Endothelial cell of umbilical vein (primary cell): Measurements from ENCODE around the gene LRP1B.

ENCODE experiments used
- CTCF ChIP-seq, 2 donors: IDR thresholded peaks; 1 replicate in 1 of 2; 2 replicates in 1 of 2; pipeline ENCODE4 v1.5.1; 2011; ENCODE audit warnings: low read length in 2 of 2, mild to moderate bottlenecking in 2 of 2, moderate library complexity in 2 of 2, control low read depth in 1 of 2, inconsistent platforms in 1 of 2, low read depth in 1 of 2; ENCODE audit not compliant: insufficient read depth in 1 of 2; ENCODE audit errors: extremely low read depth in 1 of 2
- EZH2 ChIP-seq: IDR thresholded peaks from 2 replicates; pipeline ENCODE4 v1.6.1; 2012; ENCODE audit warnings: borderline replicate concordance, low read depth, mild to moderate bottlenecking, moderate library complexity, low read length, inconsistent platforms; ENCODE audit not compliant: severe bottlenecking
- FOS ChIP-seq: IDR thresholded peaks from 2 replicates; pipeline ENCODE4 v1.6.1; 2011; ENCODE audit warnings: mild to moderate bottlenecking, low read length, moderate library complexity, borderline replicate concordance; ENCODE audit not compliant: insufficient read depth
- GATA2 ChIP-seq: IDR thresholded peaks from 2 replicates; pipeline ENCODE4 v1.7.0; 2011; ENCODE audit warnings: low read depth, mild to moderate bottlenecking, moderate library complexity, mixed read lengths, low read length; ENCODE audit not compliant: insufficient read length, insufficient read depth
- JUN ChIP-seq: IDR thresholded peaks from 2 replicates; pipeline ENCODE4 v1.6.1; 2011; ENCODE audit warnings: borderline replicate concordance, low read depth; ENCODE audit not compliant: insufficient read length, insufficient read depth
- MAX ChIP-seq: IDR thresholded peaks from 2 replicates; pipeline ENCODE4 v1.6.1; 2011; ENCODE audit not compliant: insufficient read depth, insufficient read length
- MYC ChIP-seq: IDR thresholded peaks from one replicate; pipeline ENCODE4 v1.6.1; 2011; ENCODE audit warnings: mild to moderate bottlenecking, low read depth, low read length
- POLR2A ChIP-seq: IDR thresholded peaks from 2 replicates; pipeline ENCODE4 v1.6.1; 2012; ENCODE audit warnings: low read depth, mild to moderate bottlenecking, control low read depth, low read length
- POLR2AphosphoS5 ChIP-seq: IDR thresholded peaks from 2 replicates; pipeline ENCODE4 v1.6.1; 2012; ENCODE audit warnings: low read depth, mild to moderate bottlenecking, control low read depth, low read length, moderate library complexity; ENCODE audit not compliant: insufficient read depth

- no peak for TF ChIP-seq POLR2A
- no peak for TF ChIP-seq CTCF (IDR thresholded peaks at IDR 0.05; ENCODE audit: extremely low read depth in 1 of 2, insufficient read depth in 1 of 2, low read depth in 1 of 2, low read length in 2 of 2)
- TF ChIP-seq MAX = no peak
- no peak for TF ChIP-seq EZH2
- no peak for TF ChIP-seq JUN
- TF ChIP-seq POLR2AphosphoS5 = no peak
- TF ChIP-seq GATA2 = no peak
- TF ChIP-seq MYC = no peak
- no peak for TF ChIP-seq FOS
These were observed 61.4 kb downstream of the LRP1B start for GRCh38 chr2:142069251-142069888.
